ENCODE measurements around the gene BIRC6. TPM values are rescaled to one million over a fixed set of nuclear protein-coding genes. Genes with fewer than 3 reads are reported as not detected.
"Not testable (repeated sequence)": the region's sequence is repeated elsewhere in the genome, so short reads cannot be mapped to it uniquely, and the experiment has no call there.

BIRC6 gene
- total RNA-seq (ENCODE audit: low replicate concordance) = 74.7 and 82.4 TPM in 2 replicates
- long read RNA-seq, partial matches to known transcripts = 30 of 38 reads
- long read RNA-seq, other reads (novel, unspliced or antisense) = 8 of 38 reads

- Mint-ChIP-seq H3K9me3 (no peaks in the 10 kb centered on the region), H3K27me3 (no peaks in the 10 kb centered on the region), H3K36me3 (peaks cover 5% of the 10 kb centered on the region), H3K4me1 (ENCODE audit: unreplicated experiment) (peaks cover 25% of the 10 kb centered on the region), H3K27ac (peak within 1 kb of the TSS; percentile 68), H3K4me3 (peak within 1 kb of the TSS; percentile 92)
- DNase-seq (ENCODE audit: extremely low spot score, unreplicated experiment) = peak; percentile 98
- TF ChIP-seq, protein P1, sequence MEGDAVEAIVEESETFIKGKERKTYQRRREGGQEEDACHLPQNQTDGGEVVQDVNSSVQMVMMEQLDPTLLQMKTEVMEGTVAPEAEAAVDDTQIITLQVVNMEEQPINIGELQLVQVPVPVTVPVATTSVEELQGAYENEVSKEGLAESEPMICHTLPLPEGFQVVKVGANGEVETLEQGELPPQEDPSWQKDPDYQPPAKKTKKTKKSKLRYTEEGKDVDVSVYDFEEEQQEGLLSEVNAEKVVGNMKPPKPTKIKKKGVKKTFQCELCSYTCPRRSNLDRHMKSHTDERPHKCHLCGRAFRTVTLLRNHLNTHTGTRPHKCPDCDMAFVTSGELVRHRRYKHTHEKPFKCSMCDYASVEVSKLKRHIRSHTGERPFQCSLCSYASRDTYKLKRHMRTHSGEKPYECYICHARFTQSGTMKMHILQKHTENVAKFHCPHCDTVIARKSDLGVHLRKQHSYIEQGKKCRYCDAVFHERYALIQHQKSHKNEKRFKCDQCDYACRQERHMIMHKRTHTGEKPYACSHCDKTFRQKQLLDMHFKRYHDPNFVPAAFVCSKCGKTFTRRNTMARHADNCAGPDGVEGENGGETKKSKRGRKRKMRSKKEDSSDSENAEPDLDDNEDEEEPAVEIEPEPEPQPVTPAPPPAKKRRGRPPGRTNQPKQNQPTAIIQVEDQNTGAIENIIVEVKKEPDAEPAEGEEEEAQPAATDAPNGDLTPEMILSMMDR (conservative IDR thresholded peaks at IDR 0.05) = no peak
Observed at GRCh38 chr2:32356681-32357317, at the start of gene BIRC6. TSS of gene BIRC6 (plus strand) at chr2:32357023. CDS start at chr2:32357162, 139 bp downstream.

- TF ChIP-seq, protein P1 (conservative IDR thresholded peaks at IDR 0.05) = no peak
- no peaks in the 10 kb centered on the region for H3K9me3 Mint-ChIP-seq
Observed at GRCh38 chr2:32310577-32310976, 46.2 kb upstream of the BIRC6 start.

GRCh38 chr2:32314886-32315285, 41.9 kb upstream of the BIRC6 start:
- Mint-ChIP-seq H3K4me3 (no peak overlapping the region), H3K36me3 (no peaks in the 10 kb centered on the region), H3K4me1 (ENCODE audit: unreplicated experiment) (no peaks in the 10 kb centered on the region), H3K27me3 (no peaks in the 10 kb centered on the region), H3K27ac (no peak overlapping the region), H3K9me3 (no peaks in the 10 kb centered on the region)
- DNase-seq (ENCODE audit: extremely low spot score, unreplicated experiment) = no peak
- TF ChIP-seq, protein P1 (conservative IDR thresholded peaks at IDR 0.05) = no peak

More at GRCh38 chr2:32310577-32310976, 46.2 kb upstream of the BIRC6 start:
- Mint-ChIP-seq H3K36me3 (peaks cover 3% of the 10 kb centered on the region), H3K27me3 (no peaks in the 10 kb centered on the region), H3K4me3 (no peak overlapping the region), H3K27ac (no peak overlapping the region), H3K4me1 (ENCODE audit: unreplicated experiment) (no peaks in the 10 kb centered on the region)
- no peak for DNase-seq (ENCODE audit: extremely low spot score, unreplicated experiment)

GRCh38 chr2:32328679-32329078, 28.1 kb upstream of the BIRC6 start:
- H3K27me3 Mint-ChIP-seq; DNase-seq (ENCODE audit: extremely low spot score, unreplicated experiment); H3K36me3 Mint-ChIP-seq; H3K4me3 Mint-ChIP-seq; H3K4me1 Mint-ChIP-seq (ENCODE audit: unreplicated experiment); H3K9me3 Mint-ChIP-seq: not testable (repeated sequence)
- peak overlapping the region; percentile 20 for H3K27ac Mint-ChIP-seq

DNA sequence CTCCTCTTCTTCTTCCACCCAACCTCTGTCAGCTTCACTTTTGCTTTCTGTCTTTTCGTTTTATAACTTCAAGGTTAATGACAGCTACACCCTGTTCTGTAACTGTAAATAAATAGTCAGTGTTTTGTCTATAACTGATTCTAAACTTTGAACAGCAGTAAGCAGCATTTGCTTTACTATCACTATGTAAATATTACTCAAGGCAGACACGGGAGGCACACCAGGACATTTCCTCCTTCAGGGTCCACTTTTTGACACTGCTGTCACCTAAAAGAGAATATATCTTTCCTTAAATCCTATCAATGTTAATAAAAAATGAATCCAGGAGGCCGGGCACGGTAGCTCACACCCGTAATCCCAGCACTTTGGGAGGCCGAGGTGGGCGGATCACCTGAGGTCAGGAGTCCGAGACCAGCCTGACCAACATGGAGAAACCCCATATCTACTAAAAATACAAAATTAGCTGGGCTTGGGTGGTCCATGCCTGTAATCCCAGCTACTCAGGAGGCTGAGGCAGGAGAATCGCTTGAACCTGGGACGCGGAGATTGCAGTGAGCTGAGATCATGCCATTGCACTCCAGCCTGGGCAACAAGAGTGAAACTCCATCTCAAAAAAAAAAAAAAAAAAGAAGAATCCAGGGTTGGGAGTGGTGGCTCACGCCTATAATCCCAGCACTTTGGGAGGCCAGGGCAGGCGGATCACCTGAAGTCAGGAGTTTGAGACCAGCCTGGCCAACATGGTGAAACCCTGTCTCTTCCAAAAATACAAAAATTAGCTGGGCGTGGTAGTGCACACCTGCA, 27.4 kb upstream of the BIRC6 start:
- H3K36me3 Mint-ChIP-seq; H3K27me3 Mint-ChIP-seq; H3K4me1 Mint-ChIP-seq (ENCODE audit: unreplicated experiment); DNase-seq (ENCODE audit: extremely low spot score, unreplicated experiment); H3K9me3 Mint-ChIP-seq: not testable (repeated sequence)
- Mint-ChIP-seq H3K4me3 (peak overlapping the region; percentile 4), H3K27ac (peak overlapping the region; percentile 20)

GRCh38 chr2:32330136-32330535, 26.7 kb upstream of the BIRC6 start:
- TF ChIP-seq, protein P1 (conservative IDR thresholded peaks at IDR 0.05) = no peak
- Mint-ChIP-seq H3K27ac (peak overlapping the region; percentile 6), H3K36me3 (no peaks in the 10 kb centered on the region), H3K27me3 (no peaks in the 10 kb centered on the region), H3K4me3 (no peak overlapping the region), H3K4me1 (ENCODE audit: unreplicated experiment) (peaks cover 6% of the 10 kb centered on the region), H3K9me3 (no peaks in the 10 kb centered on the region)
- DNase-seq (ENCODE audit: extremely low spot score, unreplicated experiment) = no peak
